ENCODE measurements around the gene JAK3.
"Not testable (repeated sequence)": the region's sequence is repeated elsewhere in the genome, so short reads cannot be mapped to it uniquely, and the experiment has no call there.

The JAK3 gene

DNA sequence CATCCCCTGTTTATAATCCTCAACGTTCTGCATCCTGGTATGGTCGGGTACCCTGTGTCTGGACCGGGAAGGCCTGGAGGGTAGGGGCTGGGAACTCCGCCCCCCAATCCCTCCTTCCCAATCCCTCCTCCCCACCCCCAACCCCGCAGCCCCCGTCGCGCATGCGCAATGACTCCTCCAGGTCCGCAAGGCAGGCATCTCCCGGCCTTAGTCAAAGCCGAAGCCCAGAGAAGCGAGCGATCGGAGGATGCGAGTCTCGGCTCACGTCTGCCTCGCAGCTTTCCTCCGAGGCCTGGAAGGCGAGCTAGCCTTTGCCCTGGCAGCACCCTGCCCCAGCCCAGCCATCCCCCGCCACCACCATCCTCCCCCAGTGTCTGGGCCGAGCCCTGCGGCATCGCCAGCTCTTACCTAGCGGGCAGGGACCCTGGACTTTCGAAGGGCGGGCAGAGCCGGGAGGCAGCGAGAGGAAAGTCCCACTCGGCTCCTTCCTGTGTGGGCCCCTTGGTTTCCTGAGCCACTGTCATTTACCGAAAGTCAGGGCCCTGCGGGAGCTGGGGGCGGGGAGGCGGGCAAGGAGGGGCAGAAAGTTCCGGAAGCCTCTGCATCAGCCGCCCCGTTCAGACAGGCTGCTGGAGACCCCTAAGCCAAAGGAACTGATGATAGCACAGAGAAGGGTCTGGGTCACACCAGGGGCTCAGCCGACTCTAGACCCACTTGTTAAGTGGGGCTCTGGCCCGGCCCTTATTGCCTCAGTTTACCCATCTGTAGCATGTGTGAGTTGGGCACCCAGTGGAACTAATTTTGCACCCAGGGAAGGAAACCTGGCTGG lies at the start of gene JAK3:
JAK3 (minus strand) TSS at position 445 of the 829 bp plus-strand sequence. CDS start 3,565 bp downstream, outside the sequence.
- DNase-seq (ENCODE audit: low spot score), result no peak

DNA sequence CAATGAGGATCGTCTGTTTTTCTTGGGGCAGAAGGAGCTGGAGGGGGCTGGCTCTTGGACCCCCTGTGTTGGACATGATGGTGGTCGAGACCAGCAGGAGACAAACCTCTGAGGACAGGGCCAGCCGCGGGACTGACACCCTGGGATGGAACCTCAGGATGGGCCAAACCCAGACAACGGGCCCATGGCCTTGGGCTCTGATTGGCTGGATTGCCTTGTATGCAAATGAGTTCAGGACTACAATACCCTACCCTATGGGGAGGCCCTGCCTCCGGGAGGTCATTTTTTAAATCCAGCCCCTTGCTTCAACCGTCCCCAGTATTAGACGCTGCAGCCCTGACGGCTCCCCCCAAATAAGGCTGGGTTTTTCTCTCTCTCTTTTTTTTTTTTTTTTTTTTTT lies 46.0 kb upstream of the JAK3 start:
- DNase-seq (ENCODE audit: low spot score), result peak; percentile 28

DNA sequence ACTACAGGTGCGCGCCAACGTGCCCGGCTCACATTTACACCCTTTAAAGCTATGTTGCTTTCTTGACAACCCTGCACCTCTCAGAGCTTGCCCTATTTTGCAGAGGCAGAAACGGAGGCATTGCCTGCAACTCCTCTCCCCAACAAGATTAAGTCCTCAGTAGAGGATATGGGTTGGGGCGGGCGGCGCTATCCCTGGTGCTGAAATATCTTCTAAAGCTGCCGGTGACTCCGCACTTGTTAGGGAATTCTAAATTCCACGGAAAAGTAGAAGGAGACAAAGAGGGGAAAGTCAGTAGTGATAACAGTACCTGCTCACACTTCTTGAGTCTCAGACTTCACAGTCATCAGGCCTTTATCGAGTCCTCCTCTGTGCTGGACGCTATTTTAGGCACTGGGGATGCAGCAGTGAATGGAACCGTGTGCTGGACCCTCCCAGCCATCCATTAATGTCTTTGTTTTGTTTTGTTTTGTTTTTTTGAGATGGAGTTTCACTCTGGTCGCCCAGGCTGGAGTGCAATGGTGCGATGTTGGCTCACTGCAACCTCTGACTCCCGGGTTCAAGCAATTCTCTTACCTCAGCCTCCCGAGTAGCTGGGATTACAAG lies 41.9 kb upstream of the JAK3 start:
- peak; percentile 35 for DNase-seq (ENCODE audit: low spot score)

DNA sequence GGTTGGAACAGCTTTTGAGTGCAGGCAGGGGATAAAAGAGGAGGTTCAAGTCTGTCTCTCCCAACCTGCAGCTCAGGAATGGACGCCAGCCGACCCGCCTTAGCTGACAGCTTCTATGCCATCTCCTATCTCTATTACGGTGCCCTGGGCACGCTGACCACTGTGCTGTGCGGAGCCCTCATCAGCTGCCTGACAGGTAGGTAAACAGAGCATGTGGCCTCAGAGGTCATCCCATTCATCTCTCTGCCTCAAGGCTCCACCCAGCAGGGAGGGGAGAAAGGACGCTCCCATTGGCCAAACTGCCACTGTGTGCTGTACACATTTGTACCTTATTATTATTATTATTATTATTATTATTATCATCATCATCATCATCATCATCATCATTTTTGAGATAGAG lies 40.5 kb upstream of the JAK3 start:
- peak; percentile 12 for DNase-seq (ENCODE audit: low spot score)

DNA sequence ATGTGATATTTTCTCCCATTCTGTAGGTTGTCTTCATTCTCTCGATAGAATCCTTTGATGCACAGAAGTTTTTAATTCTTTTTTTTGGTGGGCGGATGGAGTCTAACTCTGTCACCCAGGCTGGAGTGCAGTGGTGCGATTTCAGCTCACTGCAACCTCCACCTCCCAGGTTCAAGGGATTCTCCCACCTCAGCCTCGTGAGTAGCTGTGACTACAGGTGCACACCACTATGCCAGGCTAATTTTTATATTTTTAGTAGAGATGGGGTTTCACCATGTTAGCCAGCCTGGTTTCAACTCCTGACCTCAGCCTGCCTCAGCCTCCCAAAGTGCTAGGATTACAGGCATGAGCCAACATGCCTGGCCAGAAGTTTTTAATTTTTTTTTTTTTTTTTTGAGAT lies 39.4 kb upstream of the JAK3 start:
- DNase-seq (ENCODE audit: low spot score), result not testable (repeated sequence)

DNA sequence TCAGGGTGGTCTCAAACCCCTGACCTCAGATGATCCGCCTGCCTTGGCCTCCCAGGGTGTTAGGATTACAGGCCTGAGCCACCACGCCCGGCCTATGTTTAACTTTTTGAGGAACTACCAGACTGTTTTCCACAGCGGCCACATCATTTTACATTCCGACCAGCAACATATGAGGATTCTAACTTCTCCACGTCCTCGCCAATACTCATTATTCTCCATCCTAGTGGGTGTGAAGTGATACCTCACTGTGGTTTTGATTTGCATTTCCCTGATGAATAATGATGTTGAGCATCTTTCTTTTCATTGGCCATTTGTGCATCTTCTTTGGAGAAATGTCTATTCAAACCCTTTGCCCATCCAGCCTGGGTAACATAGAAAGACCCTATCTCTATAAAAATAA lies 38.7 kb upstream of the JAK3 start:
- no peak for DNase-seq (ENCODE audit: low spot score)

DNA sequence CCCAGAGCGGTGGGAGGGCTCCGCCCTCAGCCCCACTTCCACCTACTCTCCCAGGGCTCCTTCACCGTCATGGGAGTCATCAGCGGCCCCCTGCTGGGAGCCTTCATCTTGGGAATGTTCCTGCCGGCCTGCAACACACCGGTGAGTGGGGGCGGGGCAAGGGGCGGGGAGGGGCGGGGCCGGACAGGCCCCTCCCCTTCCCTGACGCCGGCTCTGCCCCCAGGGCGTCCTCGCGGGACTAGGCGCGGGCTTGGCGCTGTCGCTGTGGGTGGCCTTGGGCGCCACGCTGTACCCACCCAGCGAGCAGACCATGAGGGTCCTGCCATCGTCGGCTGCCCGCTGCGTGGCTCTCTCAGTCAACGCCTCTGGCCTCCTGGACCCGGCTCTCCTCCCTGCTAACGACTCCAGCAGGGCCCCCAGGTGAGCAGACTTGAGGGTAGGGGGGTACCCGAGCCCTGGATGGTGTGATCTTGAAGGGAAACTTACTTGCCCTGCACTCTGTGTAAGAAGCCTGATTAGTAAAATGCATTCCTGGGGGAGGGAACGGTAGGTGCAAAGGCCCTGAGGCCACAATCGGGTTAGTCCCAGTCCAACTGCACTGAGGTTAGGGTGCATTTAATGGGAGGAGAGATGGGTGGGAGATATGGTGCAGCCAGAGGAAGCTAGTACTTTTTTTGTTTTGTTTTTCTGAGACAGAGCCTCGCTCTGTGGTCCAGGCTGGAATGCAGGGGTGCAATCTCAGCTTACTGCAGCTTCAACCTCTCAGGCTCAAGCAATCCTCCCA lies 36.0 kb upstream of the JAK3 start:
- peak; percentile 56 for DNase-seq (ENCODE audit: low spot score)

DNA sequence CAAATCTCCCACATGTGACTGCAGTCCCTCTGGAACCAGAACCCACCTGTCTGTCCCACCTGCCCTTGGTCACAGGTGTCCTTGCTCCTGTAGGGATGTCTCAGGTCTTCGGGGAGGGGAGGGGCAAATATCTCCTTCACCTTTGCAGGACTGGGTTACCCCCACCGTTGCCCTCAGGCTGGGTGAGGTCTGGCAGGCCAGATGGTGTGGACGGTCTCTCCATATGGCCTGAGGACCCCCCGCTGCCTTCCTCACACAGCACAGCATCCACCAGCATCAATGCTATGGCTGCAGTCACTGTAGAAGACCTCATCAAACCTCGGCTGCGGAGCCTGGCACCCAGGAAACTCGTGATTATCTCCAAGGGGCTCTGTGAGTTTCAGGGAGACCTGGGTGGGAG lies 33.9 kb upstream of the JAK3 start:
- peak; percentile 15 for DNase-seq (ENCODE audit: low spot score)

DNA sequence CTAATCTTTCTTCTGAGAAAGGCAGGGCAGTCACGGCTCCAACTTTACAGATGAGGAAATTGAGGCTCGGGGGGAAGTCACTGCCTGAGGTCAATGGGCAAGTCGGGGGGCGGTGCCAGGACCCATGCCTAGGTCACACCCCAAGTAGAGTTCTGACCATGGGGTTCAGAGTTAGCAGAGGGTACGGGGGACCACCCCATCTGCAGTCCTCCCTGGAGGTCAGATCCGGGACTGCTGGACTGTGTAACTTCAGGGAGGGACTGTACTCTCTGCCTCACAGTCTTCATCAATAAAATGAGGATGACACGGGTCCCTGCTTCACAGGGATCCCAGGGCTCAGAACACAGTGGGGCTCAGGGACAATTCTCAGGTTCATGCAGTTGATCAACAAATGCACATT lies 31.7 kb upstream of the JAK3 start:
- peak; percentile 28 for DNase-seq (ENCODE audit: low spot score)

DNA sequence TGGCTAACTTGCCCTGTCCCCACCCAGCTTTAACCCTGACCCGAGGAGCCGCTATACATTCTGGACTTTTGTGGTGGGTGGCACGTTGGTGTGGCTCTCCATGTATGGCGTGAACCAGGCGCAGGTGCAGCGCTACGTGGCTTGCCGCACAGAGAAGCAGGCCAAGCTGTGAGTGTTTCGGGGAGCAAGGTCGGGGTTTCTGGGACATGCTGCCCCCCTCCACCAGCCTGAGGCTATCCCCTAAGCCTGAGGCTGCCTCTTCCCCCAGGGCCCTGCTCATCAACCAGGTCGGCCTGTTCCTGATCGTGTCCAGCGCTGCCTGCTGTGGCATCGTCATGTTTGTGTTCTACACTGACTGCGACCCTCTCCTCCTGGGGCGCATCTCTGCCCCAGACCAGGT lies 29.9 kb upstream of the JAK3 start:
- DNase-seq (ENCODE audit: low spot score), result peak; percentile 27

DNA sequence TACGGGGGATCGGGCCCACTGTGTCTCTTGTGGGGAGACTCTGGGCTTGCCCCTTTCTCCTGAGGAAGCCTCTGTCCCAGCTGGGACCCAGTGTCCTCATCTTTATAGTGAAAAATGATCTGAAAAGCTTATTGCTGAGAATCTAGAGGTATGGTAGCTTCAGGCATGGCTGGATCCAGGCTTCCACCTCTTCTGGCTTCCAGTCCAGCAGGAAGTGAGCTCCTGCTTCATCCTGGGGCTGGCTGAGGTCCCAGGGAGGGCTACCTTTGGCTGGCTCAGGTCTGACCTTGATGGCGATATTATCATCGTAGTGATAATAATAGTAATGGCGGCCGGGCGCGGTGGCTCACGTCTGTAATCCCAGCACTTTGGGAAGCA lies 27.0 kb upstream of the JAK3 start:
- DNase-seq (ENCODE audit: low spot score), result no peak

DNA sequence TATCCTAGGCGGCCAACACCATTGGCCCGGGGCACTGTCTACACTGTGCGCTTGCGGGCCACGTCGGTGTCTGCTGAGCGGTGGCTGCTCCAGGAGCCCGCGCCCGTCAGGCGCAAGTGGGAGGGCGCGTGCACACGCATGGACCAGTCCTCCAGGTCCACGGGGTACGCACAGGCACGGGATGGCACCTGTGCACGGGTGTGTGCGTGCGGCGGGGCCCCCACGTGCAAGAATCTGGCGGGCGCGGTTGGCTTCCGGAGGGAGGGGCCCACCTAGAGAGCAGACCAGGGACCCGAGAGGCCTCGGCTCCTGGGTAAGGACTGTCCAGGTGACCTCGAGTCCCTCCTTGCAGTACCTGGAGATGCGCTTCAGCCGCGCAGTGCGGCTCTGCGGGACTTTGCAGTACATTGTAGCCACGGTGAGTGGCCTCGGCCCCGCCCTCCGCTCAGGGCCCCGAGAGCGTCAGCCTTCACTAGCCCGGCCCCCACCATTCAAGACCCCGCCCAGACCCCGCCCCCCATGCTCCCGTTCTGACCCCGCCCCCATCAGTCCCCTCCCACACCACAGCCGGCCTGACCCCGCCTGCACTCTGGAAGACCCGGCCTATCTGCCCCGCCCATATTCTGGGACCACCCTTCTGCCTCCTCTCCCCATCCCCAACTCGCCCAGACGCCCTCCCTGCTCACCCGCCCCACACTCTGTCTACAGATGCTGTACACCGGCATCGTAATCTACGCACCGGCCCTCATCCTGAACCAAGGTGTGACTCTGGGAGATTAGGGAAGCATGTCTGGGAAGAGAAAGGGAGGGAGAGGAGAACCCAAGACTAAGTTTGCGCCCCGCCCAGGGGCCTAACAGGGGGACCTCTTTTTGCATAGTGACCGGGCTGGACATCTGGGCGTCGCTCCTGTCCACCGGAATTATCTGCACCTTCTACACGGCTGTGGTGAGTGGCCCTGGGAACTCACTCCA lies 26.3 kb upstream of the JAK3 start:
- DNase-seq (ENCODE audit: low spot score), result peak; percentile 96

DNA sequence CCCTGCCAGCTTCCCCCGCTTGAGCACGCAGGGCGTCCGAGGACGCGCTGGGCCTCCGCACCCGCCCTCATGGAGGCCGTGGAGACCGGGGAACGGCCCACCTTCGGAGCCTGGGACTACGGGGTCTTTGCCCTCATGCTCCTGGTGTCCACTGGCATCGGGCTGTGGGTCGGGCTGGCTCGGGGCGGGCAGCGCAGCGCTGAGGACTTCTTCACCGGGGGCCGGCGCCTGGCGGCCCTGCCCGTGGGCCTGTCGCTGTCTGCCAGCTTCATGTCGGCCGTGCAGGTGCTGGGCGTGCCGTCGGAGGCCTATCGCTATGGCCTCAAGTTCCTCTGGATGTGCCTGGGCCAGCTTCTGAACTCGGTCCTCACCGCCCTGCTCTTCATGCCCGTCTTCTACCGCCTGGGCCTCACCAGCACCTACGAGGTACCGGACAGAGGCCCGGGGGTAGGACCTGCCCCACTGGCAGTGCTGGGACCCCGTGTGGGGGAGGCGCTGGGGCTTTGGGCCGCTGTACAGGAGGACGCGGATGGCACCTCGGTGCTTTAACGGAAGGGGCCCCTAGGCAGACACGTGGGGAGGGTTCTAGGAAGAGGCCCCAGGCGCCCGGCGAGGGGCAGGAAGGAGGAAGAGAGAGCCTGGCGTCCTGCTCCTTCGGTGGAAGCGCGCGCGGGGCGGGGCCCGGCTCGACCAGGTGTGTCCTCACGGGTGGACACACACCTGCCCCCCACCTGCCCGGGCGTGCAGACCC lies 24.6 kb upstream of the JAK3 start:
- DNase-seq (ENCODE audit: low spot score), result no peak

DNA sequence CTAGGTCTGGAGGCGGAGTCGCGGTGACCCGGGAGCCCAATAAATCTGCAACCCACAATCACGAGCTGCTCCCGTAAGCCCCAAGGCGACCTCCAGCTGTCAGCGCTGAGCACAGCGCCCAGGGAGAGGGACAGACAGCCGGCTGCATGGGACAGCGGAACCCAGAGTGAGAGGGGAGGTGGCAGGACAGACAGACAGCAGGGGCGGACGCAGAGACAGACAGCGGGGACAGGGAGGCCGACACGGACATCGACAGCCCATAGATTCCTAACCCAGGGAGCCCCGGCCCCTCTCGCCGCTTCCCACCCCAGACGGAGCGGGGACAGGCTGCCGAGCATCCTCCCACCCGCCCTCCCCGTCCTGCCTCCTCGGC lies 24.1 kb upstream of the JAK3 start, which contains the start of gene SLC5A5:
SLC5A5 (plus strand) TSS at position 68 of the 373 bp plus-strand sequence. CDS start 375 bp downstream, outside the sequence.
- DNase-seq (ENCODE audit: low spot score), result peak; percentile 61

DNA sequence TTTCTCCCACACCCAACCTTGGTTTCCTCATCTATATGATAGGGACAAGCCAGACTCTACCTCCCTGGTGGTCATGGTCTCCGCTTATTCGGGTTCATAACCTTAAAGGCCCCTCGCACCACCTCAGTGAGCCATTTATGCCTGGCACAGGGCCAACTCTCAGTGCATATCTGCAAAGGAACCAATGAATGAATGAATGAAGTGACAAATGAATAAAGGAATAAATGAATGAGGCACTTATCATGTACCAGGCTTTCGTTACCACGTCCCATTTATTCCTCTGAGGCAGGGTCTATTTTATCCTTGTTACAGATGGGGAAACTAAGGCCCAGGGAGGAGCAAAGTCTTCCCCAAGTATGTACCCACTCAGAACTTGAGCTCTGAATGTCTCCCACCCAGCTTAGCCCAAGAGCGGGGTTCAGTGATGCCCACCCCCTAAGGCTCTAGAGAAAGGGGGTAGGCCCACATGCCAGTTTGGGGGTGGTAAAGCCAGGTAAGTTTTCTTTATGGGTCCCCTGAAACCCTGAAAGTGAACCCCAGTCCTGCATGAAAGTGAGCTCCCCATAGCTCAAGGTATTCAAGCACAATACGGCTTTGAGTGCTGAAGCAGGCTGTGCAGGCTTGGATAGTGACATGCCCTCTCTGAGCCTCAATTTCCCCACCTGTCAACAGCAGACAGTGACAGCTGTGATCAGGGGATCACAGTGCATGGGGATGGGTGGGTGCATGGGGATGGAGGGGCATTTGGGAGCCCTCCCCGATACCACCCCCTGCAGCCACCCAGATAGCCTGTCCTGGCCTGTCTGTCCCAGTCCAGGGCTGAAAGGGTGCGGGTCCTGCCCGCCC lies 23.5 kb upstream of the JAK3 start:
- DNase-seq (ENCODE audit: low spot score), result no peak

DNA sequence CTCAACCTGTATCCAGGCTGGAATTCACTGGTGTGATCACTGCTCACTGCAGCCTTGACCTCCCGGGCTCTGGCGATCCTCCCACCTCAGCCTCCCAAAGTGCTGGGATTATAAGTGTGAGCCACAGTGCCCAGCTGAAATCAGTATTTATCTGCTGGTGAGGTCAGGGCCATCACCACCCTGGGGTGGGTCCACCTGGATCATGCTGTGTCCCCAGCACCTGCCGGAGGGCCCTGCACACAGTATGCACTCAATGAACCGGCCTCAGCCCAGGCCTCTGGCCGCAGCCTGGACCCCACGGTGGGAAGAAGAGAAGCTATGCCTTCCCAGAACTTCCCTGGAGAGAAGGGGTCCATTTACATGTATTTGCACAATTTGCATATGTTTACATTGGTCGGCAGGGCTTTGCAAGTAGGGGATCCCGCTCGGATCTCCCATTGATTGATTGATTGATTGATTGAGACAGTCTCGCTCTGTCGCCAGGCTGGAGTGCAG lies 21.4 kb upstream of the JAK3 start:
- DNase-seq (ENCODE audit: low spot score), result peak; percentile 21

DNA sequence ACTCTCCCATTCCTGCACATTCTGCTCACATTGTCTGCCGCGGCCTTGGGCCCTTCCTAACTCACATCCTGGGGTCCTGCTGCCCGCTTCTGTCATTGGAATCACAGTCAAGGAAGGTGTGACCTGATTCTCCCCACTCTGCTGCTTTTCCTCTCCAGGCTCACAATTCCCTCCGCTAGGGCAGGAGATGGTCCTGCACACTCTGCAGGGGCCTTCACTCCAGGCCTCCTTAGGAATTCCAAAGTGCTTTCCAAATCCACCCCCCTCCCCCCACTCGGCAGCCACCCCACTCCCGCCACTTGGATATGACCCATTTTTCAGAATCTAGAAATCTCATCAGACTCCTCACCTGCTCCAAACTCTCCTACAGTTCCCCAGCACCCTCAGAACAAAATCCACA lies 20.9 kb upstream of the JAK3 start:
- DNase-seq (ENCODE audit: low spot score), result peak; percentile 33

DNA sequence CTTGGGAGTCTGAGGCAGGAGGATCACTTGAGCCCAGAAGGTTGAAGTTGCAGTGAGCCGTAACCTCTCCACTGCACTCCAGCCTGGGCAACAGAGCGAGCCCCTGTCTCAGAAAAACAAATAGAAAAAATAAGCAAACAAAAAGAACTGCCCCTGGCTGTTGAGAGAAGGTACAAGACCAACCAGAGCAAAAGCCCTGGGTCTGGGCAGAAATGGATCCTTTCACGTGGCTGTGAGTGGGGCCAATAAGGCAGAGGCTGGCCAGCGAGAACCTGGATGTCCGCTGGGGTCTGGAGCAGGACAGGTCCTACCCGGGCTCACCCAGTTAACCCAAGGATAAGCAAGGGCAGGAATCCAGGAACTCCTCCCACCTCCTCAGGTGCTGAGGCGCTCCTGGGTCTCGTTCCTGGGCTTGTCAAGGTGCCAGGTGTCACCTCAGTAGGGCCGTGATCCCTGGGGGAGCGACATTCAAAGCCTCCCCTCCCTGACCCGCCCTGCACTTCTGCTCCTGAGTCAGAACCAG lies 19.2 kb upstream of the JAK3 start:
- peak; percentile 48 for DNase-seq (ENCODE audit: low spot score)

DNA sequence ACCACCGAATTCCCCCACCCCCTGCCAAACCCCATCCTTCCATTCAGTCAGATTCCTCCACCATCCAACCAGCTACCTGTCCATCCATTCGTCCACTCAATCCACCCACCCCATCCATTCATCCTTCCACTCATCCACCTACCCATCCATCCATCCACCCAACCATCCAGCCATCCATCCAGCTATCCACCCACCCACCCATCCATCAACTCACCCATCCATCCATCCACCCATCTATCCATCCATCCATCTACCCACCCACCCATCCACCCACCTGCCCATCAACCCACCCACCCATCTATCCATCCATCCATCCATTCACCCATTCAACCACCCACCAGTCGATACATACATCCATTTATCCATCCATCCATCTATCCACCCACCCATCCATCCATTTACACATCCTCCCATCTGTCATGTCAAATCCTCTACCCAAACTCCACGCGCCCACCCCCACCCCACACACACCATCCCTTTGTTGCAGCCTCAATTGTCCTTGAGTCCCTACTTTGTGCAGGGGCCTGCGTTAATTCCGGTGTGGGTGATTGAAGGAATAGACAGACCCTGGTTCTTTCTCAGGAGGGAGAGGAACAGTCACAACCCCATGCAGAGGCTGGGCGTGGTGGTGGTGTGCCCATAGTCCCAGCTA lies 18.7 kb upstream of the JAK3 start:
- peak; percentile 26 for DNase-seq (ENCODE audit: low spot score)
